Umbilical cord (tissue), 2 donors: Measurements from ENCODE around the gene EEF1AKMT3. TPM values are rescaled to one million over a fixed set of nuclear protein-coding genes. Genes with fewer than 3 reads are reported as not detected.

Source experiments
- DNase-seq: peaks from one replicate; pipeline ENCODE4 v3.0.0-alpha.2; 2015; ENCODE audit warnings: low spot score
- total RNA-seq: library from RNA; depleted of rRNA; stranded (reverse); fragments of >200 nt; gene quantifications from one replicate; pipeline ENCODE4 v1.2.3, GENCODE V29; 2014; ENCODE audit warnings: low replicate concordance; ENCODE audit not compliant: insufficient read depth

Gene EEF1AKMT3
- total RNA-seq, 1 donor from 2014 or later, result 1.4 TPM

DNA sequence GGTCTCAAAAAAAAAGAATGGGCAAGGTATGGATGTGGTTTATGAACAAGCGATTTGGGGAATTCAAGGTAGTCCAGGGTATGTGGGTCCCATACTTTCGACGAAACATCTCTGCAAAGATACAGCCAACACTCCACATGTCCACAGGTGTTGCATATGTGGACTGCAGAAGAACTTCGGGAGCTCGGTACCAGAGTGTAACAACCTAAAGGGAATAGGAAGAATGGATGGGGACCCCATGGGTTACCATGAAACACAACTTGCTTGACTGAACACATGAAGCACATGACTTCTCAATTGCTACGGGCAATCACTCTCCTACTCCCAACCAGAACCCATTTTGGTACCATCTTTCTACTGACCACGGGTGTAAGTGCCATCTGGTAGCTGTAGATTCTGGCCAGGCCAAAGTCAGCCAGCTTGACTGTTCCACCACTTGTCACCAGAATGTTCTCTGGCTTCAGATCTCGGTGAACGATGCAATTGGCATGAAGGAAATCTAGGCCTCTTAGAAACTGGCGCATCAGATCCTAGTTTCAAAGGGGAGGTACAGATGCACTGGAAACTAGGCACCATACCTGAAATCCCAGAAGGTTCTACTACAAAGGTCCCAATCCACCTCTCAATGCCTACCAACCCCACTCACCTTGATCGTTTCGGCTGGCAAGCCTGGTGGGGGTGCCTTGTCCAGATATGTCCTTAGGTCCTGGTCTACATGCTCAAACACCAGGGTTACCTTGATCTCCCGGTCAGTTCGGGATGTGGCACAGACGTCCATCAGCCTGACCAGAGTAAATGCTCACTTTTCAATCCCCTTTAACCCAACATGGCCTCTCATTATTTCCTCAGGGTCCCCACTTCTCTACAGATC lies 21.6 kb upstream of the EEF1AKMT3 start:
- no peak for DNase-seq

DNA sequence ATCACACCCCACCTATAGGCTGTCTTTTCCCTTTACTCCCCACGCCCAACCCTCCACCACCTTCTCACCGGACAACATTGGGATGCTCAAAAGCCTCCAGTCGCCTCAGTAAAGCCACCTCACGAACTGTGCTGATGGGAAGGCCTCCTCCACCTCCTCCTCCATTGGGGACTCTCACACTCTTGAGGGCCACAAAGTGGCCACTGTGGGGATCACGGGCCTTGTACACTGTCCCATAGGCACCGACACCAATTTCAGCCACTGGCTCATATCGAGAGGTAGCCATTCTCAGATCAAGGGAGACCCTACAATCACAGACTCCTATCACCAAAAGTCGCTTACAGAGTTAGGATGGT lies 21.0 kb upstream of the EEF1AKMT3 start:
- DNase-seq, result no peak

GRCh38 chr12:57751788-57752667 lies 20.4 kb upstream of the EEF1AKMT3 start, which contains the start of gene CDK4:
Gene CDK4 (minus strand): TSS chr12:57752310. CDS start chr12:57751717, 593 bp downstream.
- DNase-seq, result peak; percentile 100

DNA sequence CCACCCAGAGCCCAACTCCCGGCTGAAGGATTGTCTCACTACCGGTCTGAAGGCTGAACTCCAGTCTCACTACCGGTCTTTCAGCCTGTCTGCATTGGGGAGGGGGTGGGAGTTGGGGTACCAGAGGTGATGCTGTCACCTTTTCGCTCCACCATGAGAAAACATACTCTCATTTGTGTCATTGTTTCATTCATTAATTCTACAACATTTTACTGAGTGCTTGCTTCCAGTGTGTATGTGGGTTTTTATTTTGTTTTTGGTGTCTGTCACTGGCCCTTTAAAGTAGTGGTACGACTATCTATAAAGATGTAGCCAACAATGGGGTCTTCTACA lies 19.8 kb upstream of the EEF1AKMT3 start:
- DNase-seq, result no peak

- no peak for DNase-seq
Measured at GRCh38 chr12:57753756-57754337, 18.6 kb upstream of the EEF1AKMT3 start.

- DNase-seq, result peak; percentile 55
Measured at GRCh38 chr12:57754411-57755193, 17.8 kb upstream of the EEF1AKMT3 start, which contains the start of gene MARCHF9. Gene MARCHF9 (plus strand): TSS chr12:57755103. CDS start chr12:57755529, 426 bp downstream.

DNA sequence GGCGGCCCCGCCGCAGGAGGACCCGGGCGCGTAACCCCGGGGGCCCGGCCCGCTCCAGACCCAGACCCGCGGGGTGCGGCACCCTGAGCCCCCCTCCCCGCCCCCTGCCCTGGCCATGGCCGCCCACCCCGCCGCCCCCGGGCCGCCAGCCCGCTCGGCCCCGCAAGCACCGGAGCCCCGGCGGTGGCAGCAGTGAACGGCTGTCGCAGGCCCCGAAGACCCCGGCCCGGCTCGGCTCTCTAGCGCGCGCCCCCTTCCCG lies 17.3 kb upstream of the EEF1AKMT3 start:
- no peak for DNase-seq

GRCh38 chr12:57755454-57756372 lies 16.7 kb upstream of the EEF1AKMT3 start:
- DNase-seq, result no peak

GRCh38 chr12:57756406-57757341 lies 15.7 kb upstream of the EEF1AKMT3 start:
- DNase-seq, result no peak

DNA sequence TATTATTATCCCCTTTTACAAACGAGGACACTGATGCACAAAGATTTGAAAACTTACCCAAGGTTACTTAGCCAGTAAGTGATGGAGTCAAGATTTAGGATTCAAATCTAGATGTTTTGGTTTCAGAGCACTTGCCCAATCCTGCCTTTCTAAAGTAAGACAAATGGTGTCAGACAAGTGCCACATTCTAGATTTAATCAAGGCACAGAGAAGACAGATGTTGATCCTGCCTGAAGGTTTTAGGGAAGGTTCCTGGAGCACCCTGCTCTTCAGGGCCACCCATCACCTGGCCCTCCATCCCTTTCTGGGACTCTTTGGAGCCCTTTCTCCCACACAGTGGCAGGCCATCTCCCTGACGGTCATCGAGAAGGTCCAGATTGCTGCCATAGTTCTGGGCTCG lies 14.6 kb upstream of the EEF1AKMT3 start:
- no peak for DNase-seq

DNA sequence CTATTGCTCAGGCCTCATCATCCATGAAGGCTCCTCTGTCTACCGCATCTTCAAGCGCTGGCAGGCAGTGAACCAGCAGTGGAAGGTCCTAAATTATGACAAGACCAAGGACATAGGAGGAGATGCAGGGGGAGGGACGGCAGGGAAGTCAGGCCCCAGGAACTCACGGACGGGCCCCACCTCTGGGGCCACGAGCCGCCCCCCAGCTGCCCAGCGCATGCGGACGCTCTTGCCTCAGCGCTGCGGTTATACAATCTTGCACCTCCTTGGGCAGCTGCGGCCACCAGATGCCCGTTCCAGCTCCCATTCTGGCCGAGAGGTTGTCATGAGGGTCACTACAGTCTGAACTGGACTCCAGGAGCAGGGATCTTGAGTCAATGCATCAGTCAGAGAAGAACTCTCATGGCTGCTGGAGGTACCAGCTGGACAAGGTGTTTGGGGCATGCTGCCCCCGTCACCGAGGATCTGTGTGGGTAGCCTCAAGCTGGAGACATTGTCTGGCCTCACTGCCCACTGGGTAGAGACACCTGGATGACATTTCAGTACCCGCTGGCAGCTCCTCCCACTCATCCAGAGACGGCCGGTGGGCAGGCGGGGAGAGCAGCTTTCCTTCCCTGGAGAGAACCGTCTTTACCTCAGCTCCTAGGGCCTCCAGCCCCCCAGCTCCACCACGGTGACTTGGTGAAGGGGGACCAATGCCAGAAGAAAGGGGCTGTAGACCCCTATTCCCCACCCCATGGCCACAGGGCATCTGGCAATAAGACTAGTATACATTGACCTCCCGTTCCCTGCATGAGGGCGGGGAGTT lies 13.7 kb upstream of the EEF1AKMT3 start:
- no peak for DNase-seq

DNA sequence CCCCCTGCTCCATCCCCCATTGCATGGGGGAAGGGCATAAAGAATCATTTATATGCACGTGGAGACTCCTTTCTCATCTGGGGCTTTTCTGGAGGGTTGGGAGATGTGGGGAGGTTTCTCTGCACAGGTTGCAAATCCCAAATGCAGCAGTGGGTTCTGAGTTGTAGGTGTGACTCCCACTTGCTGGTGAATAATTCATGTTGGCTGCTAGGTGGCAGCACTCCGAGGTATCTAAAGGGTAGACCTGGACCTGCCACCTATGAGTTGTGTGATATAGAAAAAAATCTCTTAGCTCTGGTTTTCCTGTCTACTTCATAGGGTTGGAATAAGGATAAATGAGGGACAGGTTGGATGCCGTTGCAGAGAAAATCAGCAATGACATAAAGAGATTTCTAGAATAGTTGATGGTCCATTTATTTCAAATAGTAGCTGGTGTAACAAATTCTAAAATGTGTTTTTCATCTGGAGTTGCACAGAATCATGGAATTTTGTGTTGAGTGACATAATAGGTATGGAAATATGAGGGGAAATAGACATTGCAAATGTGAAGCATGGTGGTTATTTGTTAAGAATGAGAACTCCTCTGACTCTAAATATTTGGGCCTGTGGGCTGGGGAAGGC lies 12.9 kb upstream of the EEF1AKMT3 start:
- DNase-seq, result no peak

GRCh38 chr12:57760347-57760982 lies 11.9 kb upstream of the EEF1AKMT3 start:
- DNase-seq, result no peak

DNA sequence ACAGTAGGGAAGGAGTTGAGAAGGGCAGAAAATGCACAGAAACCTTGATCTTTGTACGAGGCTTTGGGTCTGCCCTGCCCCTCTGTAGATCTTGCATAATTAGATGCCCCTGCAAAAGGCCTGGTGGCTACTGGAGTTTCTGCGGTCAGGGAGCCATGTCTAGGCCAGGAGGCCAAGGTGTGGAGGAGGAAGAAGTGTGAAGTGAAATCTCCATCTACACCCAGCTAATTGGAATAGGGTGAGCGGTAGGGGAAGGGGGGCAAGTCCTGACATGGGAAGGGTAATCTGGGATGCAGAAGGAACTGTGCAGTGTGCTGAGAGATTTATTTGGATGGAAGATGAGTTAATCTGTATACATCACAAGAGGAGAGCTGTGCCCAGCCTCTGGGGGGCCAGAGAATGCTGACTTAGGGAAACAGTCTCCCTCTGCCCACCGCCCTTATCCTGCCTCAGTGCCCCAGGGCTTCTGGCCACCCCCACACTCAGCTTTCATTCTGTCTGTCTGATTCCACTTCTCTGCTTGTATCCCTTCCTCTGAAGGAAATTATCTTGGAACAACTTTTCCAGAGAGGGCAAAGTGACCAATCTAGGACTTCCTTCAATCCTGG lies 10.9 kb upstream of the EEF1AKMT3 start:
- no peak for DNase-seq

DNA sequence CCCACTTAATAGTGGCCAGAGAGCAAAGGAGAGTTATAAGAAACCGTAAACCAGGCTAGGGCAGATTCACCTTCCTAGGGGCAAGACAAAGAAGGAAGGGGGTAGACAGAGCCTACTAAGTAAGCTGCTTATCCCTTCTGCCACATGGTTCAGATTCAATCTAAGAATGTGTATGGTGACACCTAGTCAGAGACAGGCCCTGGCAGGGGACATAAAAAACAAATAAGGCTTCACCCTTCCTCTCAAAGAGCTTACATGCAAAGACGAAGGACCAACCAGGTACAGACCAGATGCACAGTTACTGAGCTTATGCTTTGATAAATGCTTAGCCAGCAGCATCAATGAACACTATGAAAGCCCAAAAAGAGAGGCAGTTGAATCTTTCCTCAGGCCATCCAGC lies 10.0 kb upstream of the EEF1AKMT3 start:
- DNase-seq, result no peak

GRCh38 chr12:57763881-57764661 lies 8.3 kb upstream of the EEF1AKMT3 start:
- no peak for DNase-seq

GRCh38 chr12:57764662-57765002 lies 7.8 kb upstream of the EEF1AKMT3 start:
- no peak for DNase-seq
